Measurements from ENCODE around the gene ECI2. TPM values are rescaled to one million over a fixed set of nuclear protein-coding genes. Genes with fewer than 3 reads are reported as not detected.

Gene ECI2
- total and polyA plus RNA-seq, 7 donors: 58.2 to 122 (median 103) TPM

- Histone ChIP-seq H3K36me3 (ENCODE audit: insufficient read depth in 1 of 2, low read depth in 1 of 2) (no peaks in the 10 kb centered on the region), H3K27ac (no peak overlapping the region), H3K4me1 (no peaks in the 10 kb centered on the region), H3K9me3 (no peaks in the 10 kb centered on the region), H3K27me3 (ENCODE audit: insufficient read depth in 3 of 3, low read length in 2 of 3) (no peaks in the 10 kb centered on the region), H3K4me3 (no peak overlapping the region)
- intact Hi-C loops (cut with DNase I): no loop called here
- DNase-seq: no peak
- peak in 1 of 4 donors; percentile 48 for ATAC-seq
- TF ChIP-seq CTCF (IDR thresholded peaks at IDR 0.05): no peak
- 70 to 76% (median 74%) methylated on average over 8 of the region's 8 CpGs for WGBS, 3 donors
Observed at GRCh38 chr6:4178737-4179333, 43.5 kb upstream of the ECI2 start.

DNA sequence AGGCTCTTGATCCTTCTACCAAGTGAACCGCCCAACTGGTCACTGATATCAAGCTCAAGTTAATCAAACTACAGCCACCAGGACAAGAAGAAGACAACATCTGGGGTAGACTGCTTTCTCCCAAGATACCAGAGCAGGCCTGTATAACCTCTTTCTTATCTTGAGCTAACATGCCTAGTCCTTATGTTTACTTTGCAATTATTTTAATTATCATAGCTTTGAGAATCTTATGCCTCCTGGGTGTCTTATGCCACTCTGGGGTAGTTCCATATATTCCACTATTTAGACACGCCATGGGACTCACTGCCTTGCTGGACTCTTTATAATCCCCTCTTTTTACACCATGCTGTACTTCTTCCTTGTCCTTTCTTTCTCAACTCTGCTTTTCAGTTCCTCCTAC, 41.5 kb upstream of the ECI2 start:
- 88 to 97% (median 95%) methylated on average over 2 of the region's 2 CpGs for WGBS, 3 donors
- DNase-seq (no peak), ATAC-seq (no peak)
- Histone ChIP-seq H3K27me3 (ENCODE audit: insufficient read depth in 3 of 3, low read length in 2 of 3) (no peaks in the 10 kb centered on the region), H3K36me3 (ENCODE audit: insufficient read depth in 1 of 2, low read depth in 1 of 2) (no peaks in the 10 kb centered on the region), H3K9me3 (no peaks in the 10 kb centered on the region), H3K4me1 (no peaks in the 10 kb centered on the region), H3K4me3 (no peak overlapping the region), H3K27ac (no peak overlapping the region)
- no peak for TF ChIP-seq CTCF (IDR thresholded peaks at IDR 0.05)
- intact Hi-C loops (cut with DNase I): no loop called here

DNA sequence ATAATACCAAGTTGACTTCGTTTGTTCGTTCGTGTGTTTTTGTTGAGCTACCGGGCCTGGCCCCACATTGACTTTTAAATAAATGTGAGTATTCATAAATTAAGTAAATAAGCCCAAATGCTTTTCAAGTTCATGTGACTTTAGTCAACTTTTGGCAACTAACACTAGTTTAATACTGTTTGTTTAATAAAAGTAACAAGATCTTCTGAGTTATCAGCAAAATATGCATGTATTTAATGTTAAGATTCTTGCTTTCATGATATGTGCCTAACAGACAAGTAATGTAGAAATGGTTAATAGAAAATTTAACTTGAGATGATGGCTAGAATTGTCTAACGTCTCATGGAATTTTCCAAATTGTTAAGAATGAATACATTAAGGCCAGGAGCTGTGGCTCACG, 38.7 kb upstream of the ECI2 start:
- Histone ChIP-seq H3K27ac (no peak overlapping the region), H3K4me1 (no peaks in the 10 kb centered on the region), H3K4me3 (no peak overlapping the region), H3K27me3 (ENCODE audit: insufficient read depth in 3 of 3, low read length in 2 of 3) (no peaks in the 10 kb centered on the region), H3K9me3 (no peaks in the 10 kb centered on the region), H3K36me3 (ENCODE audit: insufficient read depth in 1 of 2, low read depth in 1 of 2) (no peaks in the 10 kb centered on the region)
- intact Hi-C loops (cut with DNase I): no loop called here
- TF ChIP-seq CTCF (IDR thresholded peaks at IDR 0.05): no peak
- whole genome bisulfite sequencing, 3 donors: 92 to 96% (median 95%) methylated on average over 6 of the region's 6 CpGs
- DNase-seq (no peak), ATAC-seq (no peak)

- Histone ChIP-seq H3K27ac (no peak overlapping the region), H3K36me3 (ENCODE audit: insufficient read depth in 1 of 2, low read depth in 1 of 2) (no peaks in the 10 kb centered on the region), H3K9me3 (no peaks in the 10 kb centered on the region), H3K27me3 (ENCODE audit: insufficient read depth in 3 of 3, low read length in 2 of 3) (no peaks in the 10 kb centered on the region), H3K4me1 (no peaks in the 10 kb centered on the region), H3K4me3 (no peak overlapping the region)
- 74 to 79% (median 77%) methylated on average over 3 of the region's 3 CpGs for WGBS, 3 donors
- intact Hi-C loops (cut with DNase I): no loop called here
- TF ChIP-seq CTCF (IDR thresholded peaks at IDR 0.05): no peak
- no peak for ATAC-seq
- no peak for DNase-seq
Observed at GRCh38 chr6:4172368-4172767, 37.0 kb upstream of the ECI2 start.

GRCh38 chr6:4170297-4170696, 34.9 kb upstream of the ECI2 start:
- WGBS, 3 donors: 85 to 93% (median 89%) methylated on average over 3 of the region's 3 CpGs
- DNase-seq (no peak), ATAC-seq (no peak)
- no peak overlapping the region for H3K27ac ChIP-seq
- no peak for TF ChIP-seq CTCF (IDR thresholded peaks at IDR 0.05)
- H3K4me1 ChIP-seq: no peaks in the 10 kb centered on the region
- H3K4me3 ChIP-seq: no peak overlapping the region
- H3K27me3 ChIP-seq (ENCODE audit: insufficient read depth in 3 of 3, low read length in 2 of 3): no peaks in the 10 kb centered on the region
- intact Hi-C loops (cut with DNase I): no loop called here
- H3K36me3 ChIP-seq (ENCODE audit: insufficient read depth in 1 of 2, low read depth in 1 of 2): no peaks in the 10 kb centered on the region
- H3K9me3 ChIP-seq: no peaks in the 10 kb centered on the region
